ENCODE results near the gene PHETA2. TPM values are rescaled to one million over a fixed set of nuclear protein-coding genes. Genes with fewer than 3 reads are reported as not detected.
"Not testable (repeated sequence)": the region's sequence is repeated elsewhere in the genome, so short reads cannot be mapped to it uniquely, and the experiment has no call there.

Gene PHETA2
- total RNA-seq, 6 experiments from 2014 or later, result 7.4 to 12.5 (median 7.6) TPM

DNA sequence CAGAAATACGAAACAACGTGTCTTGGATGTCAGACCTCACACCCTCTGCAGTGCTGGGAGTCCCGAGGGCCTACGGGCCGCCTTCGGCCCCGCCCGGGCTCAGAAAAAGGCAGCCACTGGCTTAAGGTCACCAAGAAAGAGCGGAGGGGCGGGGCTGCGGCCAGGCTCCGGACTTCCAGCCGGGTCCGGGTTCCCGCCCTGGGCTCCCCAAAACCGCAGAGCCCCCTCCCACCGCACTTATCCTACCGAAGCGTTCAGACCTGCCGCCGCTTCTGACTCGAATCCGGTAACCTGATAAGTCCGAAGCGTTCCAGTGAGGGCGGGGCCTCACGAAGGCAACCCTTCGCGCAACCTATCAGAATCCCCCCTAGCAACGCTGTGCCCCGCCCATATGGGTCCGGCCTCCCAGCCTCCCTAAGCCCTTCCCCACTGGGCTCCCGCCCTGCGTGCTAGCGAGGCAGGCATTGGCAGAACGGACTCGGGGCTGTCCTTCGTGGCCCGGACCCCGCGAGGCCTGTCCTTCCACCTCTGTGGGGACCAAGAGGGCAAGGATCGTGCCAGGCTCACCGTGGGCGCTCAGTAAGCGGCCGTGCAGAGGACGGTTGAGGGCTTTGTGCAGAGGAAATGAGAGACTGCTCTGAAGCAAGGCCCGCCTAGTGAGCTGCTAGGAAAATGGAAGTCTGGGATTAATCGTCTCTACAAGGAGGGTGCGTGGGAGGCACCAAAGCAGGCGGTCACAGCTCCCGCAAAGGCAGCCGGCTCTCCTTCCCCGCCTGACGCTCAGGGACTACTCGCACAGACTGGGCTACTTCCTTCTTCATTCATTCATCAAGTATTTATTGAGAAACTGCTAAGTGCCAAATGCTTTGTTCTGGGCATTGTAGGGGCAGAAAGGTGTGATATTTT, 3.3 kb upstream of the PHETA2 start, which contains the start of gene NAGA:
Gene NAGA (minus strand): TSS at position 296 of the 906 bp plus-strand sequence. CDS start 515 bp downstream, outside the sequence.
- TF ChIP-seq, protein P1, sequence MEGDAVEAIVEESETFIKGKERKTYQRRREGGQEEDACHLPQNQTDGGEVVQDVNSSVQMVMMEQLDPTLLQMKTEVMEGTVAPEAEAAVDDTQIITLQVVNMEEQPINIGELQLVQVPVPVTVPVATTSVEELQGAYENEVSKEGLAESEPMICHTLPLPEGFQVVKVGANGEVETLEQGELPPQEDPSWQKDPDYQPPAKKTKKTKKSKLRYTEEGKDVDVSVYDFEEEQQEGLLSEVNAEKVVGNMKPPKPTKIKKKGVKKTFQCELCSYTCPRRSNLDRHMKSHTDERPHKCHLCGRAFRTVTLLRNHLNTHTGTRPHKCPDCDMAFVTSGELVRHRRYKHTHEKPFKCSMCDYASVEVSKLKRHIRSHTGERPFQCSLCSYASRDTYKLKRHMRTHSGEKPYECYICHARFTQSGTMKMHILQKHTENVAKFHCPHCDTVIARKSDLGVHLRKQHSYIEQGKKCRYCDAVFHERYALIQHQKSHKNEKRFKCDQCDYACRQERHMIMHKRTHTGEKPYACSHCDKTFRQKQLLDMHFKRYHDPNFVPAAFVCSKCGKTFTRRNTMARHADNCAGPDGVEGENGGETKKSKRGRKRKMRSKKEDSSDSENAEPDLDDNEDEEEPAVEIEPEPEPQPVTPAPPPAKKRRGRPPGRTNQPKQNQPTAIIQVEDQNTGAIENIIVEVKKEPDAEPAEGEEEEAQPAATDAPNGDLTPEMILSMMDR (IDR thresholded peaks at IDR 0.05), result no peak
- Mint-ChIP-seq H3K27me3 (ENCODE audit: insufficient read depth) (peaks cover 2% of the 10 kb centered on the region), H3K36me3 (ENCODE audit: low read depth) (peaks cover 8% of the 10 kb centered on the region), H3K4me1 (ENCODE audit: low read depth) (peaks cover 40% of the 10 kb centered on the region), H3K27ac (peak within 1 kb of the TSS; percentile 93), H3K4me3 (peak within 1 kb of the TSS; percentile 93), H3K9me3 (no peaks in the 10 kb centered on the region)
- peak; percentile 93 for DNase-seq

DNA sequence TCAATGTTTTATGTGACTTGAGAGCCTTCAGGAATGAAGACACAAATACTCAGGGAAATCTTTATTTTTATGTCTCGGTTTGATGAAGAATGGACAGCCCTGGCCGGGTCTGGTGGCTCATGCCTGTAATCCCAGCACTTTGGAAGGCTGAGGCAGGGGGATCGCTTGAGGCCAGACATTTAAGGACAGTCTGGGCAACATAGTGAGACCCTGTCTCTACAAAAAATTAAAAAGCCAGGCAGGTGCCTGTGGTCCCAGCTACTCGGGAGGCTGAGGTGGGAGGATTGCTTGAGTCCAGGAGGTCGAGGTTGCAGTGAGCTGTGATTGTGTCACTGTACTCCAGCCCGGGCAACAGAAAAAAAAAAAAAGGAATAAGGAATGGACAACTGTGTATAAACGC, 2.5 kb upstream of the PHETA2 start:
- H3K27ac Mint-ChIP-seq, result peak overlapping the region; percentile 93
- H3K36me3 Mint-ChIP-seq (ENCODE audit: low read depth), result peaks cover 10% of the 10 kb centered on the region
- not testable (repeated sequence) for H3K9me3 Mint-ChIP-seq; H3K27me3 Mint-ChIP-seq (ENCODE audit: insufficient read depth); DNase-seq
- peak overlapping the region; percentile 93 for H3K4me3 Mint-ChIP-seq
- peaks cover 42% of the 10 kb centered on the region for H3K4me1 Mint-ChIP-seq (ENCODE audit: low read depth)

DNA sequence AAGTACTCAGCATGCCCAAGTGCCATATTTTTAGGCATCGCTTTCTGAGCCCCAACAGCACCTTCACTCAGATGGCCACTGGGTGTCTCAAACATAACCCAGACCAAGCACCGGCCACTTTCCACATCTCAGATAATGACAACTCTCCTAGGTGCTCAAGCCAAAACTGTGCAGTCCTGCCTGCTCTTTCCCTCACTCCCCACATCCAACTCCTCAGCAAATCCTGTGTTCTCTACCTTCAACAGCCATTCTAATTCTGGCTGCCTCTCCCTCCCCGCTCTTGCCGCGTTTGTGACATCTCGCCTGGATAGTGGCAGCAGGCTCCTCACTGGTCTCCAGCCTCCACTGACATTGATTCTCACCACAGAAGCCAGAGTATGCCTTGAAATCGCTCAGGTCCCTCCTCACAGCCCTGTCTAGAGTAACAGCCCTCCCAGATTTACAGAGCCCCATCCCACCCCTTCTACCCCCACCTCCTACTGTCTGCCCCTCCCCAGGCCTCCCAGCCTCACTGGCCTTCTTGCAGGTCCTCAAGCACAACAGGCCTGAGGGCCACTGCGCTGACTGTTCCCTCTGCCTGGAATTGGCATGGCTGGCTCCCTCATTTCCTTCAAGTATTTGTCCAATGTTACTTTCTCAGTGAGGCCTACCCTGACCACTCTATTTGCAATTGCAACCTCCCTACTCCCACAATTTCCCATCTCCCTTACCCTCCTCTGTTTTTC, 1.3 kb upstream of the PHETA2 start:
- no peak for DNase-seq
- Mint-ChIP-seq H3K4me1 (ENCODE audit: low read depth) (peaks cover 42% of the 10 kb centered on the region), H3K9me3 (no peaks in the 10 kb centered on the region), H3K27me3 (ENCODE audit: insufficient read depth) (peaks cover 2% of the 10 kb centered on the region), H3K36me3 (ENCODE audit: low read depth) (peaks cover 10% of the 10 kb centered on the region), H3K27ac (peak overlapping the region; percentile 78), H3K4me3 (peak overlapping the region; percentile 76; the same call in 1 of the 2 replicates)
- TF ChIP-seq, protein P1 (IDR thresholded peaks at IDR 0.05), result peak; percentile 44

DNA sequence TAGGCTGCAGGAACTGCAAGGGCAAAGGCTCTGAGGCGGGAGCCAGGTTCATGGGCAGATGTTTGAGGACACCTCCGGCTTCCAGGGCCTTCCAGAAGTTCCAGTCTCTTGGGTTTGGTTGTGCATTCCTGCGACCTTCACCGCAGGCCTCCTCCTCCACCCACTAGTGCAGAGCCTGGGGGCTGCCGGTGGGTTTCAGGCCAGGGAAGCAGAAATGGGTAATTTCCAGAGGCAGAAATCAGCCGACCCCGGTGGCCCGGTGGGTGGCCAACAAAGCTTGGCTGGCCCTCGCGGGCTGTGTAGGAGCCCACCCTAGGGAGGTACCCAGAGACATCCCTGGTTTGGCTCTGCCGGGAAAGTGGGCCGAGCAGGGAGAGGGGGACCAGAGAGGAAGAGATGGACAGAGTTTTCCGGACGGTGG, 417 bp upstream of the PHETA2 start:
- Mint-ChIP-seq H3K4me3 (peak overlapping the region; percentile 76), H3K27me3 (ENCODE audit: insufficient read depth) (peaks cover 2% of the 10 kb centered on the region), H3K4me1 (ENCODE audit: low read depth) (peaks cover 43% of the 10 kb centered on the region), H3K36me3 (ENCODE audit: low read depth) (peaks cover 10% of the 10 kb centered on the region), H3K9me3 (no peaks in the 10 kb centered on the region), H3K27ac (peak overlapping the region; percentile 78)
- TF ChIP-seq, protein P1 (IDR thresholded peaks at IDR 0.05), result no peak
- no peak for DNase-seq

DNA sequence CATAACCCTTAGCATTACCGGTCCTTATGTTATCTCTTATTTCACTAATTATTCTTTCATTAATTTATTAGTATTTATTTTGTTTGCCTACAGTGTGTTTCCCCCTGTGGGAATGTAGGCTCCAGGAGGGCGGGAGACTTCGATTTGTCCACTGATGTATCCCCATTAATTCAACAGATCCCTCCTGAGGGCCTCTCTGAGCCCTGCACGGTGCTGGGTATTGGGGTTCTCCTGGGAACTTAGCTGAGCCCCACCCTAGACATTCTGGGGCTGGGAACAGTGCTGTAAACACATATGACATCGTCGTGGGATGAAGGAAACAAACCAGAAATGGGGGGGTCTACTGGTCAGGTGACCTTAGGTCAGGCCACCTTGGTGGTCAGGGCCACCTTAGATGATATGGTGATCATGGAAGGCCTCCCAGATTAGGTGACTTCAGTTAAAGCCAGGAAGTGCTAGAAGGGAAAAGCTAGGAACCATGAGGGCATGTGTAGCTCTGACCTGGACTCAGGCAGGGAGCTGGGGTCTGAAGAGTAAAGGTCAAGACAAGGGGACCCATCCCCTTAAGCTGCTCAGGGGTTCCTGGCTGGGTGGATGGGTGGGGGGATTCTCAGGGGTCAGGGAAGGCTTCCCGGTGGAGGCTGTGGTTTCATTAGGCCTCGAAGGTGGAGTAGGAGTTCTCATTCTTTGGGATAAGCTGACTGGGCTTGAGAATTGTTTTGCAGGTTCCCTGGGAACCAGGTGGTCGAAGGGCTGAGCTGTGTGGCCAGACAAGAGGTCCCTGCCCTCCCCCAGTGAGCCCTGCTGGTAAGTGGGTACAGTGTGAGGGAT, 1.0 kb downstream of the PHETA2 start:
- H3K27me3 Mint-ChIP-seq (ENCODE audit: insufficient read depth), result peaks cover 8% of the 10 kb centered on the region
- TF ChIP-seq, protein P1 (IDR thresholded peaks at IDR 0.05), result peak; percentile 34; the same call in 1 of the 2 replicates
- peak overlapping the region; percentile 86 for H3K27ac Mint-ChIP-seq
- DNase-seq, result no peak
- peak overlapping the region; percentile 73 for H3K4me3 Mint-ChIP-seq
- no peaks in the 10 kb centered on the region for H3K9me3 Mint-ChIP-seq
- H3K4me1 Mint-ChIP-seq (ENCODE audit: low read depth), result peaks cover 45% of the 10 kb centered on the region
- peaks cover 10% of the 10 kb centered on the region for H3K36me3 Mint-ChIP-seq (ENCODE audit: low read depth)
